Nephron (organoid): ENCODE data around the gene GRB7.
"Not testable (repeated sequence)": the region's sequence is repeated elsewhere in the genome, so short reads cannot be mapped to it uniquely, and the experiment has no call there.

Experiments used
- H3K27ac Mint-ChIP-seq, 3 experiments: 2 replicates each; pipeline ENCODE4 v1.8.0; 2020; ENCODE audit warnings: mixed read lengths in 3 of 3, mild to moderate bottlenecking in 2 of 3, moderate library complexity in 1 of 3
- H3K27me3 Mint-ChIP-seq: 2 replicates; pipeline ENCODE4 v1.8.0; 2021; ENCODE audit warnings: low read depth, mild to moderate bottlenecking, moderate library complexity, mixed read lengths
- H3K36me3 Mint-ChIP-seq: 2 replicates; pipeline ENCODE4 v1.8.0; 2020; ENCODE audit warnings: low read depth, mixed read lengths
- H3K4me1 Mint-ChIP-seq: 2 replicates; pipeline ENCODE4 v1.8.0; 2020; ENCODE audit warnings: mixed read lengths
- H3K4me3 Mint-ChIP-seq, 3 experiments: 2 replicates each; pipeline ENCODE4 v1.8.0; 2020; ENCODE audit warnings: mild to moderate bottlenecking in 3 of 3, mixed read lengths in 3 of 3, moderate library complexity in 2 of 3
- H3K9me3 Mint-ChIP-seq: 2 replicates; pipeline ENCODE4 v1.8.0; 2020; ENCODE audit warnings: mixed read lengths
- TF ChIP-seq, protein P1 (sequence below), 3 experiments: fragments of 200-600 bp; sonication (generic); IDR thresholded peaks; one replicate each; pipeline ENCODE4 v1.5.0; 2021; ENCODE audit warnings: antibody characterized with exemption in 3 of 3; ENCODE audit not compliant: unreplicated experiment in 3 of 3

Gene GRB7

DNA sequence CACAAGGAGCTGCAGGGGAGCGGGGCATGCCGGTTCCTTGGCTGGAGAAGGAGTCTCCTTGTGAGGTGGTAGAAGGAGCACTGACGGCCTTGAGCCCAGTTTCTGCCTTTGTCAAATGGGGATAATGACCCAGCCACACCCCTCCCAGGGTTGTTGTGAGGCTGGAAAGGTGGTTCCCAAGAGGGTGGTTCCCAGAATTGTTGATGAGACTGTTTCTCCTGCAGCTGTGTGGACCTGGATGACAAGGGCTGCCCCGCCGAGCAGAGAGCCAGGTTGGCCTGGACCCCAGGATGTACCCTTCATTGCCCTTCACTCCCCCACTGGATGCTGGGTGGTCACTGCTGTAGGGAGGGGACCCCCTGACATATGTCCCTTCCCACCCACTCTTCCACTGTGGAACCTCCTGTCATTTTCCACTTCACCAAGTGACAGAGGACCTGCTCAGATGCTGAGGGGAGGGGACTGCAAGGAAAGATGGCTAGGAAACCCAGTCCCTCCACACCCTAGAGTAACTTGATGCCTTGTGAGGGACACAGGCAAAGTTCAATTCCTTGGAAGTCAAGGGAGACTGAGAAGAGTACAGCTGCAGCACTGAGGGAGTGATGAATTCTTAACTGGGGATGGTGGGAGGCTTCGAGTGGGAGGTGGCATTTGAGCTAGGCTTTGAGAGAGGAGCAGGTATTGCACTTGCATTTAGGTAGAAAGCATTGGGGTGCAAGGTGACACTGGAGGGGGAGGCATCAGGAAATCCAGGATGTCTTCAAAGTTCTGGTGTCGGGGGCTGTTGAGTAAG lies 18.0 kb upstream of the GRB7 start:
- Mint-ChIP-seq H3K4me1 (no peaks in the 10 kb centered on the region), H3K4me3 (no peak overlapping the region)

DNA sequence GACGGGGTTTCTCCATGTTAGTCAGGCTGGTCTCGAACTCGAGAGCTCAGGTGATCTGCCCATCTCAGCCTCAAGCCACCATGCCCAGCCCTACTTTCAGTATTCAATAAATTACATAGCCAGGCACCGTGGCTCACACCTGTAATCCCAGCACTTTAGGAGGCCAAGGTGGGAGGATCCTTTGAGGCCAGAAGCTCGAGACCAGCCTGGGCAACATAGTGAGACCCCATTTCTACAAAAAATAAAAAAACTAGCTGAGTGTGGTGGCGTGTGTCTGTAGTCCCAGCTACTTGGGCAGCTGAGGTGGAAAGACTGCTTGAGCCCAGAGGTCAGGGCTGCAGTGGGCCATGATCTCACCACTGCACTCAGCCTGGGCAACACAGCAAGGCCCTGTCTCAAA lies 15.6 kb upstream of the GRB7 start:
- peaks cover 57% of the 10 kb centered on the region for H3K36me3 Mint-ChIP-seq
- no peaks in the 10 kb centered on the region for H3K27me3 Mint-ChIP-seq
- no peak overlapping the region for H3K4me3 Mint-ChIP-seq
- H3K4me1 Mint-ChIP-seq = no peaks in the 10 kb centered on the region
- no peaks in the 10 kb centered on the region for H3K9me3 Mint-ChIP-seq
- TF ChIP-seq, protein P1, sequence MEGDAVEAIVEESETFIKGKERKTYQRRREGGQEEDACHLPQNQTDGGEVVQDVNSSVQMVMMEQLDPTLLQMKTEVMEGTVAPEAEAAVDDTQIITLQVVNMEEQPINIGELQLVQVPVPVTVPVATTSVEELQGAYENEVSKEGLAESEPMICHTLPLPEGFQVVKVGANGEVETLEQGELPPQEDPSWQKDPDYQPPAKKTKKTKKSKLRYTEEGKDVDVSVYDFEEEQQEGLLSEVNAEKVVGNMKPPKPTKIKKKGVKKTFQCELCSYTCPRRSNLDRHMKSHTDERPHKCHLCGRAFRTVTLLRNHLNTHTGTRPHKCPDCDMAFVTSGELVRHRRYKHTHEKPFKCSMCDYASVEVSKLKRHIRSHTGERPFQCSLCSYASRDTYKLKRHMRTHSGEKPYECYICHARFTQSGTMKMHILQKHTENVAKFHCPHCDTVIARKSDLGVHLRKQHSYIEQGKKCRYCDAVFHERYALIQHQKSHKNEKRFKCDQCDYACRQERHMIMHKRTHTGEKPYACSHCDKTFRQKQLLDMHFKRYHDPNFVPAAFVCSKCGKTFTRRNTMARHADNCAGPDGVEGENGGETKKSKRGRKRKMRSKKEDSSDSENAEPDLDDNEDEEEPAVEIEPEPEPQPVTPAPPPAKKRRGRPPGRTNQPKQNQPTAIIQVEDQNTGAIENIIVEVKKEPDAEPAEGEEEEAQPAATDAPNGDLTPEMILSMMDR (IDR thresholded peaks at IDR 0.05; ENCODE audit: unreplicated experiment in 3 of 3) = no peak
- H3K27ac Mint-ChIP-seq = no peak overlapping the region

More for the DNA sequence above, 18.0 kb upstream of the GRB7 start:
- TF ChIP-seq, protein P1 (IDR thresholded peaks at IDR 0.05; ENCODE audit: unreplicated experiment in 3 of 3) = no peak
- Mint-ChIP-seq H3K27me3 (no peaks in the 10 kb centered on the region), H3K27ac (no peak overlapping the region), H3K36me3 (peaks cover 50% of the 10 kb centered on the region), H3K9me3 (no peaks in the 10 kb centered on the region)

DNA sequence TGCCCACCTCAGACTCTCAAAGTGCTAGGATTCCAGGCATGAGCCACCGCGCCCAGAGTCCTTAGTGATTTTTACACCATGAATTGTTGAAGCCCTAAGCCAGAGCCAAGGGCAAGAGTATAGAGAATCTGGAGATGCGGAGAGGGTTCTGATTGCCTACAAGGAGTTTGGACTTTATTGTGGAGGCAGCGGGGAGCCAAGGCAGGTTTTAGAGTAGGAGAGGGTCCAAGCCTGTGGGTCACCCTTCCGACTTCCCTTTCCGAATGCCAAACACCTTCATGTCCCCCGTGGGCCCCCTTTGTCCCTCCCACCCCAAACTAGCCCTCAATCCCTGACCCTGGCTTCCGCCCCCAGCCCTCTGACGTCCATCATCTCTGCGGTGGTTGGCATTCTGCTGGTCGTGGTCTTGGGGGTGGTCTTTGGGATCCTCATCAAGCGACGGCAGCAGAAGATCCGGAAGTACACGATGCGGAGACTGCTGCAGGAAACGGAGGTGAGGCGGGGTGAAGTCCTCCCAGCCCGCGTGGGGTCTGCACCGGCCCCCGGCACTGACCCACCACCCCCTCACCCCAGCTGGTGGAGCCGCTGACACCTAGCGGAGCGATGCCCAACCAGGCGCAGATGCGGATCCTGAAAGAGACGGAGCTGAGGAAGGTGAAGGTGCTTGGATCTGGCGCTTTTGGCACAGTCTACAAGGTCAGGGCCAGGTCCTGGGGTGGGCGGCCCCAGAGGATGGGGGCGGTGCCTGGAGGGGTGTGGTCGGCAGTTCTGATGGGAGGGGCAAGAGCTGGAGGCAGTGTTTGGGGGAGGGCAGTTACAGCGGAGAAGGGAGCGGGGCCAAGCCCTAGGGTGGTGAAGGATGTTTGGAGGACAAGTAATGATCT lies 14.5 kb upstream of the GRB7 start:
- no peak overlapping the region for H3K4me3 Mint-ChIP-seq
- no peaks in the 10 kb centered on the region for H3K9me3 Mint-ChIP-seq
- H3K27me3 Mint-ChIP-seq = no peaks in the 10 kb centered on the region
- no peaks in the 10 kb centered on the region for H3K4me1 Mint-ChIP-seq
- H3K27ac Mint-ChIP-seq = no peak overlapping the region
- peaks cover 49% of the 10 kb centered on the region for H3K36me3 Mint-ChIP-seq
- TF ChIP-seq, protein P1 (IDR thresholded peaks at IDR 0.05; ENCODE audit: unreplicated experiment in 3 of 3) = no peak

DNA sequence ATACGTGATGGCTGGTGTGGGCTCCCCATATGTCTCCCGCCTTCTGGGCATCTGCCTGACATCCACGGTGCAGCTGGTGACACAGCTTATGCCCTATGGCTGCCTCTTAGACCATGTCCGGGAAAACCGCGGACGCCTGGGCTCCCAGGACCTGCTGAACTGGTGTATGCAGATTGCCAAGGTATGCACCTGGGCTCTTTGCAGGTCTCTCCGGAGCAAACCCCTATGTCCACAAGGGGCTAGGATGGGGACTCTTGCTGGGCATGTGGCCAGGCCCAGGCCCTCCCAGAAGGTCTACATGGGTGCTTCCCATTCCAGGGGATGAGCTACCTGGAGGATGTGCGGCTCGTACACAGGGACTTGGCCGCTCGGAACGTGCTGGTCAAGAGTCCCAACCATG lies 13.0 kb upstream of the GRB7 start:
- Mint-ChIP-seq H3K4me1 (peaks cover 11% of the 10 kb centered on the region), H3K36me3 (peaks cover 45% of the 10 kb centered on the region), H3K9me3 (no peaks in the 10 kb centered on the region), H3K4me3 (no peak overlapping the region), H3K27me3 (no peaks in the 10 kb centered on the region), H3K27ac (no peak overlapping the region)
- TF ChIP-seq, protein P1 (IDR thresholded peaks at IDR 0.05; ENCODE audit: unreplicated experiment in 3 of 3) = no peak

DNA sequence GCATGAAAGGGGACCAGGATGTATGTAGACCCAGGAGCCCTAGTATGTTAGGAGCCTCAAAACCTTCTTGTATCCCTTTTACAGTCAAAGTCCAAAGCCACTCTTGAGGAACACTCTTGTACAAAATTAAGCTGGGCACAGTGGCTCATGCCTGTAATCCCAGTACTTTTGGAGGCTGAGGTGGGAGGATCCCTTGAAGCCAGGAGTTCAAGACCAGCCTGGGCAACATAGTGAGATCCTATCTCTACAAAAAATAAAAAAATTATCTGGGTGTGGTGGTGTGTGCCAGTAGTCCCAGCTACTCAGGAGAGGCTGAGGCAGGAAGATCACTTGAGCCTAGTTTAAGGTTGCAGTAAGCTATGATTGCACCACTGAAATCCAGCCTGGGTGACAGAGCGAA lies 11.8 kb upstream of the GRB7 start:
- not testable (repeated sequence) for H3K27me3 Mint-ChIP-seq, H3K9me3 Mint-ChIP-seq, H3K4me3 Mint-ChIP-seq, H3K27ac Mint-ChIP-seq
- Mint-ChIP-seq H3K36me3 (peaks cover 38% of the 10 kb centered on the region), H3K4me1 (peaks cover 14% of the 10 kb centered on the region)

DNA sequence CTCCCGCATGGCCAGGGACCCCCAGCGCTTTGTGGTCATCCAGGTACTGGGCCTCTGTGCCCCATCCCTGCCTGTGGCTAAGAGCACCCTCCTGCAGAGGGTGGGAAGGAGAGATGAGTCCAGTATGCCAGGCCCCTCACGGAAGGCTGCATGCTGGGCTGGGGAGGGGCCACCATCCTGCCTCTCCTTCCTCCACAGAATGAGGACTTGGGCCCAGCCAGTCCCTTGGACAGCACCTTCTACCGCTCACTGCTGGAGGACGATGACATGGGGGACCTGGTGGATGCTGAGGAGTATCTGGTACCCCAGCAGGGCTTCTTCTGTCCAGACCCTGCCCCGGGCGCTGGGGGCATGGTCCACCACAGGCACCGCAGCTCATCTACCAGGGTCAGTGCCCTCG lies 11.1 kb upstream of the GRB7 start:
- Mint-ChIP-seq H3K27ac (no peak overlapping the region), H3K4me1 (peaks cover 14% of the 10 kb centered on the region), H3K27me3 (no peaks in the 10 kb centered on the region), H3K36me3 (peaks cover 35% of the 10 kb centered on the region), H3K4me3 (no peak overlapping the region), H3K9me3 (no peaks in the 10 kb centered on the region)
- TF ChIP-seq, protein P1 (IDR thresholded peaks at IDR 0.05; ENCODE audit: unreplicated experiment in 3 of 3) = no peak
